ENCODE results near the gene RPL37.
"Not testable (repeated sequence)": the region's sequence is repeated elsewhere in the genome, so short reads cannot be mapped to it uniquely, and the experiment has no call there.

RPL37 gene

GRCh38 chr5:40833712-40834229 is 1.3 kb downstream of the RPL37 start:
- DNase-seq (ENCODE audit: low read depth in 2 of 2), result no peak

GRCh38 chr5:40832345-40832744 is 2.7 kb downstream of the RPL37 start:
- no peak for DNase-seq (ENCODE audit: low read depth in 2 of 2)

DNA sequence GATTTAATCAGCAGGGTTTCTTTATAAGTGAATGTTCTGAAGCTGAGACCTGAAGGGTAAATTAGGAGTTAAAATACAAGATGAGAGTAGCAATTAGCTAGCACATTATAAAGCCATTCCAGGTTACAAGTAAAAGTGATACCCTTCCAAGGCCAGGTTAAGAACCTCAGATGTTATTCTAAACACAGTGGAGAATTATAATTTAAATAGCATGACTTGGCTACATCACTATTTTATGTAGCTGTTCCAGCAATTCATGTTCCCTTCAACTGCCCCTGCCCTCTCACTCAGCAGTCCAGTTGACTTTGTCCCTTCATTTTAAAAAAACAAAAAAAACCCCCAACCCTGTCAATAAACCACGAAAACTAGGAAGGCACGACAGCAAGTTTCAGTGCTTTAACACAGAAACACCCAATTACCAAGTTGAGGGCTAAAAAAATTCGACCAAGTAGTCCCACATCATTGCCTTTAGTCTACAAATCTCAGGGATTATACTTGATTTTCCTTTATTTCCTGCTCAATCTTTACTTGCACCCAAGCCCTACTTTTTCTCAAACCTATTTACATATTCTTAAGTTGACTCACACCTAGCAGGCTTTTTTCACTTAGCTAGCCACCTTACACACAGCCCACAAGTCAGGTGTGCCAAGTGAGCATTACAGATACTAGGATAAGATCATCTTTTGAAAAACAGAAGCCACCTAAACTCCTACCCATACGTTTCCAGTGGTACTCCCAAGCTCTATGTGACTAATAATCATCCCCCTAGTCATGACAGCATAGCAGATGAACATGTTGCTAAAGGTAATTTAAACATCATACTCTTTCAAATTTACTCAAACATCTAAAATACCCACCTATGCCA is 3.4 kb downstream of the RPL37 start:
- no peak for DNase-seq (ENCODE audit: low read depth in 2 of 2)

GRCh38 chr5:40829748-40830533 is 5.1 kb downstream of the RPL37 start:
- no peak for DNase-seq (ENCODE audit: low read depth in 2 of 2)

GRCh38 chr5:40828690-40829661 is 6.0 kb downstream of the RPL37 start:
- no peak for DNase-seq (ENCODE audit: low read depth in 2 of 2)

DNA sequence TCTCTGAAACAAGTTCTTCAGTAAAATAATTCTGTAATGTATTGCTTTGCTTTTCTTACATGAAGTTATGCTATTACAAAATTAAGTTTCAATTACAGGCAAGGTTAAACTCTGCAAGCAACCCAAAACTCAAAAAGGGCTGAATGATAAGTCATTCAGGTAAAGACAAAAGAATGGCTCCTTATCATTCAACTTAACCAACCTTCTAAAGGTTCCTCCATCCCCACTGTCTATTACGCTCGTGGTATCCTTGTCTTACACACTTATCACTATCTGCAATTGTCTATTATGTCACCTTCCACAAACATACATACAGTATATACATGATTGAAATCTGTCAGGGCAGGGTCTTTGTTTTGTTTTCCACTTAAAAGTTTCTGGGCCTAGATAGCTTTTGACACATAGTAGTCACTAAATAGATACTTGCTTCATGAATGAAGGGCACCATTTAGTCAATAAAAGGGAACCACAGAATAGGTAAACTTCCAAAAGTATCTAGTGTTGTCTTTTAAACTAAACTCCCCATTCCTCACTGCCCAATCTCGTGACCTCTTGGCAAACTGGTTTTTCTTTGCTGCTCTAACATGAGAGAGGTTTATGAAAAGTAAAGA is 6.9 kb downstream of the RPL37 start:
- DNase-seq (ENCODE audit: low read depth in 2 of 2), result no peak

GRCh38 chr5:40827188-40827977 is 7.6 kb downstream of the RPL37 start:
- no peak for DNase-seq (ENCODE audit: low read depth in 2 of 2)

DNA sequence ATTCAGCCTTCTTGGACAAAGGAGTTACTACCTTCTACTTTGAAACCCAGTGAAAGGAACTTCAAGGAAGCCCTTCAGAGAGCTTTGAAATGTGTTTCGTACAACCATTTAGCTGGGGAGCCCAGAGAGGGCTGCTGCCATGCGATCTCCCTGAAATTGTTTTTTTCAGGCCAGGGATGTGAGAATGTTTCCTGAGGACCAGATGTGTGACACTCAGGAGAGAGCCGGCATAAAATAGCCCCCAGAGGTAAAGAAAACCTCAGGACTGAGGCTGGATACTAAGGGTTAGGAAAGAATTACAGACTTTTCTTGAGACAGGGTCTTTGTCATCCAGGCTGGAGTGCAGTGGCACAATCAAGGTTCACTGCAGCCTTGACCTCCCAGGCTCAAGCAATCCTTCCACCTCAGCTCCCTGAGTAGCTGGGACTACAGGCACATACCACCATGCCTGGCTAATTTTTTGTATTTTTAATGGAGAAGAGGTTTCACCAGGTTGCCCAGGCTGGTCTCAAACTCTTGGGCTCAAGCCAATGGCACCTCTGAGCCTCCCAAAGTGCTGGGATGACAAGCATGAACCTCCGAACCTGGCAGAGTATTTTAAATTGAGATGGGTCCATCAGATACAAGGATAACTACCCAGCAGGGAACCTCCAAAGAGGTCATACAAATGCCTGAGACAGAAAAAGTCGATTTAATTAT is 8.4 kb downstream of the RPL37 start:
- no peak for DNase-seq (ENCODE audit: low read depth in 2 of 2)

DNA sequence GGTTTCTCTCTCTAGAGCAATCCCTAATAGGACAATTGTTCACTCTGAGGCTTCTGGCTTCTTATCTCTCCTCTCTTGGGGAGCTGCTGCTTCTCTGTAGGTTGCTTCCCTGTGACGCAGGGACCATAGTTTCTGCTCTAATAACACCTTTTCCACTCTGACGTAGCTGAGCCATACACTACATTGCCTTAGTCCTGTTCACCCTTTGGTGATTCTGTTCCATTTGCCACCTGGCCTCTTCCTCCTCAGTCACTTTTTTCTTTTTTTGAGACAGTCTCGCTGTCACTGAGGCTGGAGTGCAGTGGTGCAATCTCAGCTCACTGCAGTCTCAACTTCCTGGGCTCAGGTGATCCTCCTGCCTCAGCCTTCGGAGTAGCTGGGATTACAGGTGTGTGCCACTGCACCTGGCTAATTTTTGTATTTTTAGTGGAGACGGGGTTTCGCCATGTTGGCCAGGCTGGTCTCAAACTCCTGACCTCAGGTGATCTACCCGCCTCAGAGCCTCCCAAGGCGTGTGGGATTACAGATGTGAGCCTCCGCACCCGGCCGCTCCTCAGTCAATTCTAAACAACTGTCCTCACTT is 9.5 kb downstream of the RPL37 start:
- not testable (repeated sequence) for DNase-seq (ENCODE audit: low read depth in 2 of 2)

GRCh38 chr5:40823459-40823858 is 11.6 kb downstream of the RPL37 start:
- DNase-seq (ENCODE audit: low read depth in 2 of 2), result no peak

- DNase-seq (ENCODE audit: low read depth in 2 of 2), result no peak
These were observed 21.2 kb downstream of the RPL37 start for GRCh38 chr5:40813698-40814281.

- DNase-seq (ENCODE audit: low read depth in 2 of 2), result no peak
These were observed 22.9 kb downstream of the RPL37 start for GRCh38 chr5:40812125-40812524.

DNA sequence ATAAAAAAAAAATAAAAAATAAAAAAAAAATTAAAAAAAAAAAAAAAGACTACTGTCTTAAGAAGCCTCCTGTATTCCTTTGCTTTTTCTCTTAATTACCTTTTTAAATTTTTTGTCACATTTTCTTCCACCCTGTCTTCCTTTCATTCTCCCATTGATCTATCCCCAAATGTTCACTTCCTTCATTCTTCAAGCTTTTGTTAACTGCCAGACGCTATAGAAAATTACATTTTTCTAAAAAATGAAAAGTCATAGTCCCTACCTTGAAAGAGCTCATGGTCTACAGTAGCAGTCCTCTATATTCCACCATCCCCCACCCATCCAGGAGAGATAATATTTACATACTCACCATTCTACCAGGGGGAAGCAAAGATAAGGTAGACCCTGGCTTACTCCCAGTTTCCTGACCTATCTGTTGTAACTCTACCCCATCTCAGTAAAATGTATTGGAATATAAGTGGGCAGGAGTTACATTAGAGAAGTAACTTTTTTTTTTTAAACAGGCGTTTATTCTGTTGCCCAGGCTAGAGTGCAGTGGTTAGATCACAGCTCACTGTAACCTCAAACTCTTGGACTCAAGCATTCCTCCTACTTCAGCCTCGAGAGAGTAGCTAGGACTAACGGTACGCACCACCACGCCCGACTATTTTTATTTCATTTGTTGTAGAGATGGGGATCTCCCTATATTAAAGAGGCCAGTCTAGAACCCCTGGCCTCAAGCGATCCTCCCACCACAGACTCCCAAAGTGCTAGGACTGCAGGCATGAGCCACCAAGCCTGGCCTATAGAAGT is 33.1 kb downstream of the RPL37 start:
- DNase-seq (ENCODE audit: low read depth in 2 of 2), result no peak

DNA sequence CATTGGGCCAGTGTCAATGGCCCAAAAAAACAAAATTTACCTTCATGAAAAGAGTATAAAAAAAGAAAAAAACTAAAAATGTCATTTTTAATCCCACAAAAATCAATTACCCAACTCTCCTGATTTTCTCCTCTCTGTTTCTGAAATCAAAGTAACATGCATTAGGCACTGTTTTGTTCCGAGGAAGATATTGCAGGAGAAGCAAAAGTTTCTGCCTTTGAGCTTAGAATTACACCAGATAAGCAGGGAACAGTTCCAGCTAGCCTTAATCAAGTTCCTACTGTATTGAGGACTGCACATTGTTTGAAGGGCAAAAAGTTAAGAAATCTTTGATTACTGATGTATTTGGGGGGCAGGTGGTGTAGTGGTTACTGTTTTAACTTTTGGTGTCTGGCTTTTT is 35.8 kb downstream of the RPL37 start:
- no peak for DNase-seq (ENCODE audit: low read depth in 2 of 2)

GRCh38 chr5:40798801-40799210 is 36.2 kb downstream of the RPL37 start:
- DNase-seq (ENCODE audit: low read depth in 2 of 2), result no peak

DNA sequence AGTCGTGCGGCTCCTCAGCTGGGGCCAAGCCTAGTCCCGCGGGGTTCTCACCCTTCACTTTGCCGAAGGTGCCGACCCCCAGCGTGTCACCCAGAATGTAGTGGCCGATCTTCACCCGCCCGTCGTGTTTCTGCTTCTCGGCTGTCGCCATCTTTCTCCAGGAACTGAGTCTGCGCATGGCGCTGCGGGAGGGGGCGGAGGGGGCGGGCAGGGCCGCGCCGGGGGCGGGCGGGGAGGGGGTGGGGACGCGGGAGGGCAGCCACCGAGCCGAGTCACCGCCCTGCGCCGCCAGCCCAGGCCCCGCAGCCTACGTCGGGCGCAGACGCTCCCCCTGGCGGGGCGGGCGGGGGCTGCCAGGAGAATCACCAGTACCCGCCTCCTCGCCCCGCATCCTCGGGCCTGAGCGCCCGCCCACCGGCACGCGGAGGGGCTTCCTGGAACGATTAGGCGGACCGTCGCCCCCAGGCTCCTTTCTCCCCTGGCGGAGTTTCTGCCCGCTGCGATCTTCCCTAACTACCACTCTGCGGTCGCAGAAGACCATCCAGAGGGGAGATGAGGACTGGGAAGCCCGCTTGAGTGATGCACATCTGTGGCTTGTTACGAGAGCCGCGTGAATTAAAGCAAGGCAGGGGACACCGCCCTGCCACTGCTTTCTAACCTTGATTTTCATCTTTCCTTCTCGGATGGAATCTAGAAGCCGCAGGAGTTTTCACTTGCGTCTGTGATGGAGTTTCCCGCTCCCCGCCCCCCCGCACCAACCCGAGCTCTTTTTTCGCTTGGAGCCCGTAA is 36.8 kb downstream of the RPL37 start, which contains the start of gene PRKAA1:
Gene PRKAA1 (minus strand): TSS at position 363 of the 789 bp plus-strand sequence. CDS start 185 bp downstream, at position 178.
- DNase-seq (ENCODE audit: low read depth in 2 of 2), result peak; percentile 76 to 85

Data from stimulated activated CD8-positive, alpha-beta memory T cell treated with anti-CD3 and anti-CD28 coated beads, Interleukin-15, amount 100 ng/mL, for 4 hours (primary cell).